Colonic mucosa (tissue), 4 donors: ENCODE data around the gene TMEM202. TPM values are rescaled to one million over a fixed set of nuclear protein-coding genes. Genes with fewer than 3 reads are reported as not detected.
"Not testable (repeated sequence)": the region's sequence is repeated elsewhere in the genome, so short reads cannot be mapped to it uniquely, and the experiment has no call there.

ENCODE experiments used
- DNase-seq: peaks from one replicate; pipeline ENCODE4 v3.0.0-alpha.2; 2020
- H3K27ac ChIP-seq: fragments of 200-600 bp; one replicate; pipeline ENCODE4 v1.8.0; 2021
- H3K27me3 ChIP-seq: fragments of 200-600 bp; one replicate; pipeline ENCODE4 v1.8.0; 2021
- H3K36me3 ChIP-seq: fragments of 200-600 bp; one replicate; pipeline ENCODE4 v1.8.0; 2021
- H3K4me1 ChIP-seq: fragments of 200-600 bp; one replicate; pipeline ENCODE4 v1.8.0; 2021; ENCODE audit warnings: mild to moderate bottlenecking
- H3K4me3 ChIP-seq: fragments of 200-600 bp; one replicate; pipeline ENCODE4 v1.8.0; 2021
- H3K9ac ChIP-seq, 2 donors: one replicate each; pipeline ENCODE4 v1.7.0; 2013; ENCODE audit warnings: control low read depth in 2 of 2, low read depth in 2 of 2, low read length in 2 of 2
- H3K9me3 ChIP-seq: fragments of 200-600 bp; one replicate; pipeline ENCODE4 v1.8.0; 2021
- intact Hi-C: fragments of 100-400 bp; cut with DNase I; formaldehyde crosslinking; loops from one replicate; pipeline ENCODE4 v1.14.1; 2022
- total RNA-seq, 2 donors: library from RNA; stranded (reverse); fragmentation: NEBNext Ultra II Directional in 1 of 2; extraction: Animal tissue kit (Norgen Biotek cat#: 25700) in 1 of 2; gene quantifications; one replicate each; pipeline ENCODE4 v1.2.1, GENCODE V29; 2021
- TF ChIP-seq, protein P1 (sequence below): fragments of 200-600 bp; IDR thresholded peaks from one replicate; pipeline ENCODE4 v1.8.0; 2022; ENCODE audit warnings: antibody characterized with exemption, mild to moderate bottlenecking
- donor health status: healthy.
- donor health status: DM: no; HTN: no; CAD: no.
- donor health status: DM: no; HTN: no; CAD: no.

The TMEM202 gene
- total RNA-seq, 2 donors from 2014 or later = not detected

- Histone ChIP-seq H3K9ac (no peak overlapping the region), H3K9me3 (no peaks in the 10 kb centered on the region), H3K27ac (no peak overlapping the region), H3K27me3 (no peaks in the 10 kb centered on the region), H3K4me3 (no peak overlapping the region), H3K4me1 (no peaks in the 10 kb centered on the region), H3K36me3 (no peaks in the 10 kb centered on the region)
- TF ChIP-seq, protein P1, sequence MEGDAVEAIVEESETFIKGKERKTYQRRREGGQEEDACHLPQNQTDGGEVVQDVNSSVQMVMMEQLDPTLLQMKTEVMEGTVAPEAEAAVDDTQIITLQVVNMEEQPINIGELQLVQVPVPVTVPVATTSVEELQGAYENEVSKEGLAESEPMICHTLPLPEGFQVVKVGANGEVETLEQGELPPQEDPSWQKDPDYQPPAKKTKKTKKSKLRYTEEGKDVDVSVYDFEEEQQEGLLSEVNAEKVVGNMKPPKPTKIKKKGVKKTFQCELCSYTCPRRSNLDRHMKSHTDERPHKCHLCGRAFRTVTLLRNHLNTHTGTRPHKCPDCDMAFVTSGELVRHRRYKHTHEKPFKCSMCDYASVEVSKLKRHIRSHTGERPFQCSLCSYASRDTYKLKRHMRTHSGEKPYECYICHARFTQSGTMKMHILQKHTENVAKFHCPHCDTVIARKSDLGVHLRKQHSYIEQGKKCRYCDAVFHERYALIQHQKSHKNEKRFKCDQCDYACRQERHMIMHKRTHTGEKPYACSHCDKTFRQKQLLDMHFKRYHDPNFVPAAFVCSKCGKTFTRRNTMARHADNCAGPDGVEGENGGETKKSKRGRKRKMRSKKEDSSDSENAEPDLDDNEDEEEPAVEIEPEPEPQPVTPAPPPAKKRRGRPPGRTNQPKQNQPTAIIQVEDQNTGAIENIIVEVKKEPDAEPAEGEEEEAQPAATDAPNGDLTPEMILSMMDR = no peak
- no peak for DNase-seq
- intact Hi-C loops = no loop called here
These were observed 17.2 kb downstream of the TMEM202 start for GRCh38 chr15:72415304-72415703.

DNA sequence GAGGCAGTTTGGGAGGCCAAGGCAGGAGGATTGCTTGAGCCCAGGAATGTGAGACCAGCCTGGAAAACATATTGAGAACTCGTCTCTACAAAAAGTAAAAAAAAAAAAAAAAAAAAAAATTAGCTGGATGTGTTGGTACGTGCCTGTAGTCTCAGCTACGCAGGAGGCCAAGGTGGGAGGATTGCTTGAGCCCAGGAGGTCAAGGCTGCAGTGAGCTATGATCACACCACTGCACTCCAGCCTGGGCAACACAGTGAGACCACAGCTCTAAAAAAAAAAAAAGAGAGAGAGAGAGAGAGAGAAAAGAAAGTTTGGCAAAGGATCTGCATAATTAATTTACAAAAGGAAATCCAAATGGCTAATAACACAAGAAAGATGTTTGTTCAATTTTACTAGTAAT is 21.7 kb downstream of the TMEM202 start:
- H3K4me3 ChIP-seq, H3K4me1 ChIP-seq, H3K9ac ChIP-seq, H3K27me3 ChIP-seq, intact Hi-C loops, H3K36me3 ChIP-seq, DNase-seq, H3K27ac ChIP-seq, H3K9me3 ChIP-seq: not testable (repeated sequence)

GRCh38 chr15:72420576-72420975 is 22.5 kb downstream of the TMEM202 start:
- Histone ChIP-seq H3K27me3 (no peaks in the 10 kb centered on the region), H3K27ac (no peak overlapping the region), H3K36me3 (no peaks in the 10 kb centered on the region), H3K4me1 (no peaks in the 10 kb centered on the region), H3K9ac (no peak overlapping the region), H3K4me3 (no peak overlapping the region), H3K9me3 (no peaks in the 10 kb centered on the region)
- DNase-seq = no peak
- TF ChIP-seq, protein P1 = no peak
- intact Hi-C loops = no loop called here

DNA sequence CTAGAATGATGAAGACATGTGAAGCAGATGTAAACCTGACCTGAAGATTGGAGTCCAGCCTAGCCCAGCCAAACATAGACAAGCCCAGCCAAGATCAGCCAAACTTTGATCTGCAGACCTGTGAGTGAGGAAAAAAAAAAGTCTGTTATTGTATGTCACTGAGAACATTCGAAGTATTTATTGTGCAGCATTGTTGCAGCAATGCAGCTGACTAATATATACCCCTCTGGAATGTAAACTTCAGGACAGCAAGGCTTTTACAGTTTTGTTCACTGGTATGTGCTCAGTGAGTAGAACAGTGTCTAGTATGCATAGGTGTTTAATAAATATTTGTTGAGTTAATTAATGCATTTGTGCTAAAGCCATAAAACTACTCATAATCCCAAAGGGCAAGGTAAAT is 23.4 kb downstream of the TMEM202 start:
- Histone ChIP-seq H3K27ac (no peak overlapping the region), H3K27me3 (no peaks in the 10 kb centered on the region), H3K9ac (no peak overlapping the region), H3K9me3 (no peaks in the 10 kb centered on the region), H3K4me1 (no peaks in the 10 kb centered on the region), H3K36me3 (no peaks in the 10 kb centered on the region), H3K4me3 (no peak overlapping the region)
- intact Hi-C loops = no loop called here
- TF ChIP-seq, protein P1 = no peak
- no peak for DNase-seq

- Histone ChIP-seq H3K27me3 (no peaks in the 10 kb centered on the region), H3K27ac (no peak overlapping the region), H3K4me1 (no peaks in the 10 kb centered on the region), H3K36me3 (no peaks in the 10 kb centered on the region), H3K9me3 (no peaks in the 10 kb centered on the region), H3K4me3 (no peak overlapping the region), H3K9ac (no peak overlapping the region)
- TF ChIP-seq, protein P1 = no peak
- no peak for DNase-seq
- intact Hi-C loops = no loop called here
These were observed 25.2 kb downstream of the TMEM202 start for GRCh38 chr15:72423256-72423655.

- H3K4me1 ChIP-seq = no peaks in the 10 kb centered on the region
- no peaks in the 10 kb centered on the region for H3K27me3 ChIP-seq
- TF ChIP-seq, protein P1 = no peak
- DNase-seq = no peak
- H3K4me3 ChIP-seq = no peak overlapping the region
- no peaks in the 10 kb centered on the region for H3K36me3 ChIP-seq
- intact Hi-C loops = no loop called here
- no peak overlapping the region for H3K9ac ChIP-seq
- no peak overlapping the region for H3K27ac ChIP-seq
- no peaks in the 10 kb centered on the region for H3K9me3 ChIP-seq
These were observed 28.6 kb downstream of the TMEM202 start for GRCh38 chr15:72426753-72427152.
